Spleen (tissue), 7 donors: Measurements from ENCODE around the gene NKAIN4.

Experiments used
- POLR2A ChIP-seq, 3 donors: fragments of 450-650 bp; IDR thresholded peaks; one replicate each; pipeline ENCODE4 v1.5.1; 2017; ENCODE audit warnings: antibody characterized with exemption in 3 of 3, mild to moderate bottlenecking in 1 of 3
- POLR2AphosphoS5 ChIP-seq, 3 donors: sonication (generic); formaldehyde crosslinking; IDR thresholded peaks; one replicate each; pipeline ENCODE4 v1.5.1; 2017; ENCODE audit warnings: antibody characterized with exemption in 3 of 3
- TF ChIP-seq, protein P1 (sequence below), 11 experiments: fragments of 200-600 bp in 7 of 11; fragments of 450-650 bp in 4 of 11; sonication (generic) in 4 of 11; IDR thresholded peaks in 8 of 11; conservative IDR thresholded peaks in 3 of 11; 1 replicate in 7 of 11; 2 replicates in 4 of 11; pipeline versions ENCODE4 v1.4.0 to v1.8.0; 2016 to 2021; ENCODE audit warnings: antibody characterized with exemption in 11 of 11, inconsistent platforms in 4 of 11, mild to moderate bottlenecking in 1 of 11
- donor health status: DM: no; HTN: no; CAD: no; lungs with moderate emphysema.
- donor health status: DM: no; HTN: no; CAD: no.
- donor health status: DM: no; HTN: no; CAD: no.

DNA sequence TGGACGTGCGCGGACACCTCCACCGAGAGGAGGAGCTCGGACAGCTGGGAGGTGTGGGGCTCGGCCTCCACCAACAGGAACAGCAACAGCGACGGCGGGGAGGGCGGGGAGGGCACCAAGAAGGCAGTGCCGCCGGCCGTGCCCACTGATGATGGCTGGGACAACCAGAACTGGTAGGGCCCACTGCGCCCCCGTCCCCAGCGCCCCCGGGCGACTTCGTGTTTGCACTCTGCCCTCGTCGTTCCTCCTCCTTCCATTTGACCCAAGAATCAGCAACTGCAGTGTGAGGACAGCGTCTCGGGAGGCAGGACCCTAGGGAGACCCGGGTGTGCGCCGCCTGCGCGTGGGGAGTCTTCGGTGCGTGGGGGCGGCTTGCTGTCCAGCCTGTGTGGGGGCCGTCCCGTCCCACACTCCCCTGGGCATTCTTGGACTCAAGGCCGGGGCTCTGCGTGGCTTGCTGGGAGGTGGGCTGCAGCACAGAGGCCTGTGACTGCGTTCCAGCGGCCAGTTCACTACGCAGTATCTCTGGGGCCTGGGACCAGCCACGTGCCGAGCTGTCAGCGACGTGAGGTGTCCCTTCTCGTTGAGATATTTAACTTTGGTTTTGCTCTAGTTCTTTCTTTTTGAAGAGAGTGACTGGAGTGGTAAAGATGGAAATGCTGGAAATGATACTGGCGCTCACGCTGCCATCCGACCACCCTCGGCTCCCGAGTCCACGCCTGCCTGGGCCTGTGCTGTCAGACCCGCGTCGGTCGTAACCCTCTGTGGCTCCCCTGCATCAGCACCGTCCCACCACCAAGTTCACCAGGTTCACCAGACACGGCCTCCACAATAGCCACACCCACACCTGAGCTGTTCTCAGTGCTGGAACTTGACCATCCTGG lies 33.7 kb upstream of the NKAIN4 start:
- TF ChIP-seq POLR2AphosphoS5 (IDR thresholded peaks at IDR 0.05): peak; percentile 8 to 70 (median 31)
- TF ChIP-seq, protein P1, sequence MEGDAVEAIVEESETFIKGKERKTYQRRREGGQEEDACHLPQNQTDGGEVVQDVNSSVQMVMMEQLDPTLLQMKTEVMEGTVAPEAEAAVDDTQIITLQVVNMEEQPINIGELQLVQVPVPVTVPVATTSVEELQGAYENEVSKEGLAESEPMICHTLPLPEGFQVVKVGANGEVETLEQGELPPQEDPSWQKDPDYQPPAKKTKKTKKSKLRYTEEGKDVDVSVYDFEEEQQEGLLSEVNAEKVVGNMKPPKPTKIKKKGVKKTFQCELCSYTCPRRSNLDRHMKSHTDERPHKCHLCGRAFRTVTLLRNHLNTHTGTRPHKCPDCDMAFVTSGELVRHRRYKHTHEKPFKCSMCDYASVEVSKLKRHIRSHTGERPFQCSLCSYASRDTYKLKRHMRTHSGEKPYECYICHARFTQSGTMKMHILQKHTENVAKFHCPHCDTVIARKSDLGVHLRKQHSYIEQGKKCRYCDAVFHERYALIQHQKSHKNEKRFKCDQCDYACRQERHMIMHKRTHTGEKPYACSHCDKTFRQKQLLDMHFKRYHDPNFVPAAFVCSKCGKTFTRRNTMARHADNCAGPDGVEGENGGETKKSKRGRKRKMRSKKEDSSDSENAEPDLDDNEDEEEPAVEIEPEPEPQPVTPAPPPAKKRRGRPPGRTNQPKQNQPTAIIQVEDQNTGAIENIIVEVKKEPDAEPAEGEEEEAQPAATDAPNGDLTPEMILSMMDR (IDR thresholded peaks at IDR 0.05 in 8 of 11, conservative IDR thresholded peaks at IDR 0.05 in 3 of 11): no peak
- TF ChIP-seq POLR2A (IDR thresholded peaks at IDR 0.05): no peak
